ENCODE measurements around the gene TNKS2. TPM values are rescaled to one million over a fixed set of nuclear protein-coding genes. Genes with fewer than 3 reads are reported as not detected.

TNKS2 gene
- total and polyA plus RNA-seq, 2 donors (not counting 1 experiment from before 2014, with no cell fraction given): 17.5 to 45.8 TPM

DNA sequence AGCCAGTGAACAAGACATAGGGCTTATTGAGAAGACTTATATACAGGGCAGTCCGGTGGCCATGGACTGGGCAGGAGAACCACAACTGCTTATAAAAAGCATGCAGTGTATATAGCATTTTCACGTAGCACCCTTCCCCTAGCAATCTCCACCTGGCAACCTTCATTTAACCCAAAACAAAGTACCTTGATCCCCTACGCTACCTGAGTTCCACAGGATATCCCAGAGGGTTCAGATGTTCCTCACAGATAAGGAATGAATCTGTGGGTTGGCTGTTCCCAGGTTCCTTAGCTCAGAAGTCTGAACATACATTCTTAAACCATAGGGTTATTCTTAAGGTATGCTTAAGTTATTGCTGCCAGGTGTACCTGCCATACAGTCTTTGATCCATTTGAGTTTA lies 22.0 kb upstream of the TNKS2 start:
- Mint-ChIP-seq H3K27ac (no peak overlapping the region), H3K4me3 (no peak overlapping the region), H3K9me3 (ENCODE audit: insufficient read depth) (no peaks in the 10 kb centered on the region), H3K4me1 (no peaks in the 10 kb centered on the region), H3K27me3 (no peaks in the 10 kb centered on the region)
- no peak overlapping the region for H3K27ac ChIP-seq (ENCODE audit: low read length in 2 of 2)
- H3K9me3 ChIP-seq (ENCODE audit: control extremely low read depth in 1 of 3, control insufficient read depth in 2 of 3, insufficient read depth in 1 of 3, low read length in 2 of 3): no peaks in the 10 kb centered on the region
- no peaks in the 10 kb centered on the region for H4K20me1 ChIP-seq (ENCODE audit: control insufficient read depth, insufficient read depth, low read length, poor library complexity, severe bottlenecking)
- no peaks in the 10 kb centered on the region for H3K36me3 ChIP-seq (replicated peaks in 1 of 2; ENCODE audit: control extremely low read depth in 1 of 2, control insufficient read depth in 1 of 2, extremely low read depth in 1 of 2, insufficient read depth in 2 of 2, low read length in 1 of 2)
- no peak overlapping the region for H3K9ac ChIP-seq (ENCODE audit: low read length)
- H3K4me1 ChIP-seq (ENCODE audit: control insufficient read depth in 2 of 2, insufficient read depth in 2 of 2, low read length in 2 of 2): no peaks in the 10 kb centered on the region
- peaks cover 0 to 9% (median 4%) of the 10 kb centered on the region in 4 experiments for H3K27me3 ChIP-seq (replicated peaks in 1 of 4; ENCODE audit: control extremely low read depth in 1 of 4, control insufficient read depth in 3 of 4, insufficient read depth in 4 of 4, low read length in 3 of 4)
- no peak for ATAC-seq (ENCODE audit: low read depth)
- H3K79me2 ChIP-seq (ENCODE audit: control insufficient read depth, insufficient read depth, low read length): no peaks in the 10 kb centered on the region
- ChIA-PET CTCF (no interaction called here), POLR2A (no interaction called here)
- no peak overlapping the region for H3K4me3 ChIP-seq (ENCODE audit: control extremely low read depth in 1 of 5, extremely low read depth in 1 of 5, insufficient read depth in 1 of 5, low read depth in 2 of 5, low read length in 4 of 5)
- DNase-seq: no peak
- WGBS (ENCODE audit: insufficient coverage): 100% methylated on average over 3 of the region's 3 CpGs
- intact Hi-C loops (cut with micrococcal nuclease): no loop called here
- TF ChIP-seq, protein P1, sequence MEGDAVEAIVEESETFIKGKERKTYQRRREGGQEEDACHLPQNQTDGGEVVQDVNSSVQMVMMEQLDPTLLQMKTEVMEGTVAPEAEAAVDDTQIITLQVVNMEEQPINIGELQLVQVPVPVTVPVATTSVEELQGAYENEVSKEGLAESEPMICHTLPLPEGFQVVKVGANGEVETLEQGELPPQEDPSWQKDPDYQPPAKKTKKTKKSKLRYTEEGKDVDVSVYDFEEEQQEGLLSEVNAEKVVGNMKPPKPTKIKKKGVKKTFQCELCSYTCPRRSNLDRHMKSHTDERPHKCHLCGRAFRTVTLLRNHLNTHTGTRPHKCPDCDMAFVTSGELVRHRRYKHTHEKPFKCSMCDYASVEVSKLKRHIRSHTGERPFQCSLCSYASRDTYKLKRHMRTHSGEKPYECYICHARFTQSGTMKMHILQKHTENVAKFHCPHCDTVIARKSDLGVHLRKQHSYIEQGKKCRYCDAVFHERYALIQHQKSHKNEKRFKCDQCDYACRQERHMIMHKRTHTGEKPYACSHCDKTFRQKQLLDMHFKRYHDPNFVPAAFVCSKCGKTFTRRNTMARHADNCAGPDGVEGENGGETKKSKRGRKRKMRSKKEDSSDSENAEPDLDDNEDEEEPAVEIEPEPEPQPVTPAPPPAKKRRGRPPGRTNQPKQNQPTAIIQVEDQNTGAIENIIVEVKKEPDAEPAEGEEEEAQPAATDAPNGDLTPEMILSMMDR (IDR thresholded peaks at IDR 0.05): no peak
- no peak for TF ChIP-seq EZH2 (IDR thresholded peaks at IDR 0.05; ENCODE audit: borderline replicate concordance, insufficient read depth, low read depth, low read length, poor library complexity, severe bottlenecking)
- H3K4me2 ChIP-seq (replicated peaks; ENCODE audit: low read depth, low read length, poor library complexity, severe bottlenecking): no peak overlapping the region
- H2AFZ ChIP-seq (ENCODE audit: insufficient read depth, low read depth, low read length, poor library complexity, severe bottlenecking): no peak overlapping the region

DNA sequence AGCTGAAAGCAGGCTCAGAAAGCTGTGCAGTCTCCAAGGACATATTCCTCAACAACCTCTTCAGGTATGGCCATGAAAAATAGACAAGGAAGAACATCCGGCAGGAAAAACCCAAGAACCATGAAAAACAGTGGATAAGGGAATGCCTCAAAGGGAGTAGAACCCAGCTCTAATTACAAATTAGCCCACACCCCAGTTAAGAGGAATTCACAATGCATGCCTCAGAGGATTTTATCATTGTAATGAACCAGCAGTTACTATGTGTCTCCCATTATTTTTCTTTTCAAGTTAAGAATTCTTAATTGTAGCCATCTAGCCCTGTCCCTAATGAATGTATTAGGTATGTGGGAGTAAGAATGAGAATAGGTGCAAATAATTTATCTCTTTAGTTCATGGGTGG lies 19.7 kb upstream of the TNKS2 start:
- no peaks in the 10 kb centered on the region for H3K9me3 ChIP-seq (ENCODE audit: control extremely low read depth in 1 of 3, control insufficient read depth in 2 of 3, insufficient read depth in 1 of 3, low read length in 2 of 3)
- no peak overlapping the region for H2AFZ ChIP-seq (ENCODE audit: insufficient read depth, low read depth, low read length, poor library complexity, severe bottlenecking)
- no peak overlapping the region for H3K4me3 ChIP-seq (ENCODE audit: control extremely low read depth in 1 of 5, extremely low read depth in 1 of 5, insufficient read depth in 1 of 5, low read depth in 2 of 5, low read length in 4 of 5)
- ChIA-PET POLR2A (no interaction called here), CTCF (no interaction called here)
- H3K79me2 ChIP-seq (ENCODE audit: control insufficient read depth, insufficient read depth, low read length): no peaks in the 10 kb centered on the region
- intact Hi-C loops (cut with micrococcal nuclease): no loop called here
- peaks cover 0 to 9% (median 4%) of the 10 kb centered on the region in 4 experiments for H3K27me3 ChIP-seq (replicated peaks in 1 of 4; ENCODE audit: control extremely low read depth in 1 of 4, control insufficient read depth in 3 of 4, insufficient read depth in 4 of 4, low read length in 3 of 4)
- no peaks in the 10 kb centered on the region for H3K36me3 ChIP-seq (replicated peaks in 1 of 2; ENCODE audit: control extremely low read depth in 1 of 2, control insufficient read depth in 1 of 2, extremely low read depth in 1 of 2, insufficient read depth in 2 of 2, low read length in 1 of 2)
- no peaks in the 10 kb centered on the region for H3K4me1 Mint-ChIP-seq
- H3K27ac Mint-ChIP-seq: no peak overlapping the region
- WGBS (ENCODE audit: insufficient coverage): 100% methylated on average over 1 of the region's 1 CpG
- no peaks in the 10 kb centered on the region for H3K27me3 Mint-ChIP-seq
- H3K9me3 Mint-ChIP-seq (ENCODE audit: insufficient read depth): no peaks in the 10 kb centered on the region
- H3K4me3 Mint-ChIP-seq: no peak overlapping the region
- H3K4me1 ChIP-seq (ENCODE audit: control insufficient read depth in 2 of 2, insufficient read depth in 2 of 2, low read length in 2 of 2): no peaks in the 10 kb centered on the region
- H3K27ac ChIP-seq (ENCODE audit: low read length in 2 of 2): no peak overlapping the region
- no peak overlapping the region for H3K9ac ChIP-seq (ENCODE audit: low read length)
- ATAC-seq (ENCODE audit: low read depth) (no peak), DNase-seq (no peak)
- TF ChIP-seq, protein P1 (IDR thresholded peaks at IDR 0.05): no peak
- TF ChIP-seq EZH2 (IDR thresholded peaks at IDR 0.05; ENCODE audit: borderline replicate concordance, insufficient read depth, low read depth, low read length, poor library complexity, severe bottlenecking): no peak
- H4K20me1 ChIP-seq (ENCODE audit: control insufficient read depth, insufficient read depth, low read length, poor library complexity, severe bottlenecking): no peaks in the 10 kb centered on the region
- H3K4me2 ChIP-seq (replicated peaks; ENCODE audit: low read depth, low read length, poor library complexity, severe bottlenecking): no peak overlapping the region

Measured in B cell (primary cell).